TTC549 (cell line): ENCODE data around the gene SLC47A1.

Source experiments
- FAIRE-seq: peaks from 2 replicates; lab custom pipeline; 2012; peaks lifted over from hg19 to GRCh38; lab: Jason Lieb, UNC

The SLC47A1 gene

DNA sequence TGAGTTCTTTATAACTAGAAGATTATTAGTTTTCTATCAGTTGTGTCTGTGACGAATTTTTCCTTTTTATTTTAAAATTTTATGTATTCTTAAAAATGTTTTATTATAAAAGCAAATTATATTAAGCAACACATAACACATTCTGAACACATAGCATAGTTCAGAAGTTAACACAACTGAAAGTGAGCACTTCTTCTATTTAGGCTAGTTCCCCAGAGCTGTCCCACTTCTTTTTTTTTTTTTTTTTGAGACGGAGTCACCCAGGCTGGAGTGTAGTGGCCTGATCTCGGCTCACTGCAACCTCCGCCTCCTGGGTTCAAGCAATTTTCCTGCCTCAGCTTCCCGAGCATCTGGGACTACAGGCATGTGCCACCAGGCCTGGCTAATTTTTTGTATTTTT is 77.2 kb downstream of the SLC47A1 start:
- no peak for FAIRE-seq

DNA sequence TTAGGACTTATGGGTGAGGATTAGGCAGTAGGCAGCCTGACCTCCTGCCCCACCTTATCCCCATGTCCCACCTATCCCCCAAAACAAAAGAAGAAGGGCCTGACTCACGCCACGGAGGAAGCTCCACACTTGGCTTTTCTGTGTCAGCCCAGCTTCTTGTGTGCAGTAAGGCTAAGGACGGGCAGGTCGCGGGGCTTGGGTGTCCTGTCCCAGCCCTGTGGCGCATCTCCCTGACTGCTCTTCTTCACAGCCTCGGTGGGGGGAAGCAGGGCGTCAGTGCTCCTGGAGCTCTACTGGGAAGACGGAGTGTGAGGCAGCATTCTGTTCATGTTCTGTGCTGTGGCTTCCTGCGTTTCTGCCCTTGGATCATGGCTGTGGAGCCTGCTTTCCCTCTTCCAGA is 80.3 kb downstream of the SLC47A1 start:
- no peak for FAIRE-seq

GRCh38 chr17:19614900-19615299 is 81.2 kb downstream of the SLC47A1 start:
- no peak for FAIRE-seq

DNA sequence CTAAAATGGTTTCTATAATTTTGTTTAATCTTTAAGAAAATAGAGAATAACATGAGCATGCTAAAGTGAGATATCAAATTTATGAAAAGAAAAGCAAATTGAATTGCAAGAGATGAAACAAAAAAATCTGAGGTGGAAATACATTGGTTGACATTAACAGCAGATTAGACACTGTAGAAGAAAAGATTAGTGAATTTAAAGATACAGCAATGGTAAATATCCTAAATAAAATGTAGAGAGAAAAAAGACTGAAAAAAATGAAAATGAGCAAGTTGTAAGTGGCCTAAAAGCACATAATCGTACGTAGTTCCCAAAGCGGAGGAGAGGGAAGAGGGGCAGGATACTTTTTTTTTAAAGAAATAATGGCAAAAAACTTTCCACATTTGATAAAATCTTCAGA is 84.4 kb downstream of the SLC47A1 start:
- no peak for FAIRE-seq

DNA sequence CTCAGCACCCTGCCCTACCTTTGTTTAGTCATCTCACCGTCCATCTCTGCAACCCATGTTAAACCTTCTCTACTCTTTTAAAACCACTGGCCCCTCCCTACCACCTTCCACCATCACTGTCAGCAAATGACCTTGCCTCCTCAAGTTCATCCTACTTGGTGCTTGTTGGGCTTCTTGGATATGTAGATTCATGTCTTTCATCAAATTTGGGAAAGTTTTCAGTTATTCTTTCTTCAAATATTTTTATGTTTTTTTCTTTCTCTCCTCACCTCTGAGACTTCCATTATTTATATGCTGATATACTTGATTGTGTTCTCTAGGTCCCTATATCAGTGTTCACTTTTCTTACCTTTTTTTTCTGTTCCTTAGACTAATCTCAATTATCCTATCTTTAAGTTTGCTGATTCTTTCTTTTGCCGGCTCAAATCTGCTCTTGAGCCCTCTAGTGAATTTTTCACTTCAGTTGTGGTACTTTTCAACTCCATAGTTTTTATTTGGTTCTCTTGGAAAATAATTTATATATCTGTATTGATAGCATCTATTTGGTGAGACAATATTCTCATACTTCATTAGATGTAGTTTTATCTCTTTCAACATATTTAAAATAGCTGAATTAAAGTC is 86.2 kb downstream of the SLC47A1 start:
- no peak for FAIRE-seq

DNA sequence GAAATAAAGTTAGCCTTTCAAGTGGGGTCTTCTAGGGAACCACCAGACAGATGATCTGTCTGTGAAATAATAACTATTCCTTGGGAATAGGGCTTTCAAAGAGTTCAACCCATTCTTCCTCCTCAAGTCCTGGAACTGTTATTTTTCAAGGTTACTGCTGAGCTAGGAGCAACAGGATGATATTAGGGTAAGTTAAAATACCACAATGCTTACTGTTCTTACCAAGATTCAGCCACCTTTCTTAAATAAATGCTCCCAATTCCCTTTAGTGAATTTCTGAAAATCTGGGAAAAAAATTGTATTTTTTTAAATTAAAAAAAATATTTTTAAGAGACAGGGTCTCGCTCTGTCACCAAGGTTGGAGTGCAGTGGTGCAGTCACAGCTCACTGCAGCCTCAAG is 88.0 kb downstream of the SLC47A1 start:
- no peak for FAIRE-seq

- FAIRE-seq, result no peak
Observed at GRCh38 chr17:19626079-19626478, 92.4 kb downstream of the SLC47A1 start.
